Caco-2 (cell line): ENCODE data around the gene ARHGAP19. TPM values are rescaled to one million over a fixed set of nuclear protein-coding genes. Genes with fewer than 3 reads are reported as not detected.

Experiments used
- BruUV-seq: library from RNA; stranded (reverse); fragments of 400-500 nt; replicated peaks from 2 replicates; lab custom pipeline; 2021; lab: Mats Ljungman, UMichigan
- CTCF ChIA-PET: fragments of 300-600 bp; sonication (Branson Sonifier 250); formaldehyde crosslinking; loops from one replicate; lab custom pipeline; 2022; ENCODE audit warnings: antibody characterized with exemption; lab: Charles Lee
- POLR2A ChIA-PET: fragments of 300-600 bp; sonication (Branson Sonifier 250); formaldehyde crosslinking; loops from one replicate; lab custom pipeline; 2022; ENCODE audit warnings: antibody characterized with exemption; lab: Charles Lee
- DNase-seq, 2 experiments: peaks; one replicate each; pipeline versions ENCODE4 v3.0.0 to v3.0.0-alpha.2; 2020 to 2022
- H3K27me3 ChIP-seq: replicated peaks from 2 replicates; pipeline ENCODE4 v1.6.0; 2011; ENCODE audit warnings: low read length; ENCODE audit not compliant: control insufficient read depth, insufficient read depth
- H3K36me3 ChIP-seq: 2 replicates; pipeline ENCODE4 v1.5.1; 2011; ENCODE audit warnings: low read length; ENCODE audit not compliant: control insufficient read depth, insufficient read depth
- H3K4me1 ChIP-seq: fragments of 250-450 bp; sonication (Bioruptor Pico); 2 replicates; pipeline ENCODE4 v1.5.1; 2020; ENCODE audit warnings: mild to moderate bottlenecking
- H3K4me3 ChIP-seq: 2 replicates; pipeline ENCODE4 v1.5.1; 2011; ENCODE audit warnings: low read depth, mild to moderate bottlenecking, control low read depth, low read length
- H3K9me3 ChIP-seq: fragments of 250-450 bp; sonication (Bioruptor Pico); 2 replicates; pipeline ENCODE4 v1.5.1; 2020; ENCODE audit warnings: mild to moderate bottlenecking, moderate library complexity
- H3K27ac Mint-ChIP-seq: one replicate; pipeline ENCODE4 v1.8.0; 2022; ENCODE audit warnings: mixed read lengths; ENCODE audit not compliant: unreplicated experiment
- H3K27me3 Mint-ChIP-seq: one replicate; pipeline ENCODE4 v1.8.0; 2022; ENCODE audit warnings: mixed read lengths; ENCODE audit not compliant: insufficient read depth, unreplicated experiment
- H3K36me3 Mint-ChIP-seq: one replicate; pipeline ENCODE4 v1.8.0; 2022; ENCODE audit warnings: mild to moderate bottlenecking, mixed read lengths; ENCODE audit not compliant: insufficient read depth, unreplicated experiment
- H3K4me1 Mint-ChIP-seq: one replicate; pipeline ENCODE4 v1.8.0; 2022; ENCODE audit warnings: low read depth, mixed read lengths; ENCODE audit not compliant: unreplicated experiment
- H3K4me3 Mint-ChIP-seq: one replicate; pipeline ENCODE4 v1.8.0; 2022; ENCODE audit warnings: mild to moderate bottlenecking, moderate library complexity, mixed read lengths; ENCODE audit not compliant: unreplicated experiment
- H3K9me3 Mint-ChIP-seq: one replicate; pipeline ENCODE4 v1.8.0; 2022; ENCODE audit warnings: mixed read lengths; ENCODE audit not compliant: unreplicated experiment
- CTCF ChIP-seq, 2 experiments: fragments of 200-600 bp in 1 of 2; IDR thresholded peaks; 1 replicate in 1 of 2; 2 replicates in 1 of 2; pipeline versions ENCODE4 v1.5.1 to v1.8.0; 2011 to 2022; ENCODE audit warnings: antibody characterized with exemption in 1 of 2, control low read depth in 1 of 2, inconsistent platforms in 1 of 2, low read depth in 1 of 2, low read length in 1 of 2, mild to moderate bottlenecking in 1 of 2, moderate library complexity in 1 of 2; ENCODE audit not compliant: insufficient read depth in 1 of 2, severe bottlenecking in 1 of 2, unreplicated experiment in 1 of 2
- intact Hi-C: fragments of 100-400 bp; cut with micrococcal nuclease; formaldehyde crosslinking; loops from one replicate; pipeline ENCODE4 v1.10.0; 2022; ENCODE audit not compliant: unreplicated experiment
- total RNA-seq: library from RNA; stranded (reverse); gene quantifications from 2 replicates; pipeline ENCODE4 v1.2.3, GENCODE V29; 2022

Gene ARHGAP19
- total RNA-seq, 1 experiment from 2014 or later = 13.9 TPM

GRCh38 chr10:97263971-97264370, 28.5 kb downstream of the ARHGAP19 start:
- CTCF ChIA-PET = no interaction called here
- no peak overlapping the region for H3K4me3 ChIP-seq
- Mint-ChIP-seq H3K4me3 (no peak overlapping the region), H3K36me3 (no peaks in the 10 kb centered on the region), H3K9me3 (no peaks in the 10 kb centered on the region), H3K4me1 (peaks cover 6% of the 10 kb centered on the region), H3K27ac (no peak overlapping the region), H3K27me3 (no peaks in the 10 kb centered on the region)
- DNase-seq = no peak
- H3K36me3 ChIP-seq = no peaks in the 10 kb centered on the region
- TF ChIP-seq CTCF (IDR thresholded peaks at IDR 0.05; ENCODE audit: insufficient read depth in 1 of 2, low read depth in 1 of 2, low read length in 1 of 2, severe bottlenecking in 1 of 2, unreplicated experiment in 1 of 2) = no peak
- H3K27me3 ChIP-seq = no peaks in the 10 kb centered on the region
- POLR2A ChIA-PET = no interaction called here
- BruUV-seq = no TSS peak
- peaks cover 6% of the 10 kb centered on the region for H3K4me1 ChIP-seq
- intact Hi-C loops = no loop called here
- no peaks in the 10 kb centered on the region for H3K9me3 ChIP-seq

GRCh38 chr10:97261656-97262055, 30.8 kb downstream of the ARHGAP19 start:
- POLR2A ChIA-PET = no interaction called here
- H3K9me3 ChIP-seq = no peaks in the 10 kb centered on the region
- intact Hi-C loops = no loop called here
- no TSS peak for BruUV-seq
- Mint-ChIP-seq H3K9me3 (no peaks in the 10 kb centered on the region), H3K36me3 (no peaks in the 10 kb centered on the region), H3K4me1 (peaks cover 6% of the 10 kb centered on the region), H3K4me3 (no peak overlapping the region), H3K27ac (no peak overlapping the region), H3K27me3 (no peaks in the 10 kb centered on the region)
- no peak for TF ChIP-seq CTCF (IDR thresholded peaks at IDR 0.05; ENCODE audit: insufficient read depth in 1 of 2, low read depth in 1 of 2, low read length in 1 of 2, severe bottlenecking in 1 of 2, unreplicated experiment in 1 of 2)
- DNase-seq = no peak
- CTCF ChIA-PET = no interaction called here
- no peaks in the 10 kb centered on the region; the same call in 1 of the 2 replicates for H3K36me3 ChIP-seq
- H3K4me1 ChIP-seq = peaks cover 9% of the 10 kb centered on the region
- H3K27me3 ChIP-seq = no peaks in the 10 kb centered on the region
- no peak overlapping the region for H3K4me3 ChIP-seq

GRCh38 chr10:97261183-97261582, 31.3 kb downstream of the ARHGAP19 start:
- no peaks in the 10 kb centered on the region for H3K27me3 ChIP-seq
- no peaks in the 10 kb centered on the region for H3K9me3 ChIP-seq
- H3K27me3 Mint-ChIP-seq = no peaks in the 10 kb centered on the region
- H3K27ac Mint-ChIP-seq = no peak overlapping the region
- BruUV-seq = no TSS peak
- no peaks in the 10 kb centered on the region for H3K9me3 Mint-ChIP-seq
- H3K36me3 Mint-ChIP-seq = no peaks in the 10 kb centered on the region
- ChIA-PET CTCF (interaction anchor here (0.6 kb wide), 1 partner anchor 1354 kb away, joined by 4 read pairs; the partner anchor contains the start of gene CC2D2B), POLR2A (no interaction called here)
- intact Hi-C loops = no loop called here
- no peaks in the 10 kb centered on the region; the same call in 1 of the 2 replicates for H3K36me3 ChIP-seq
- H3K4me3 Mint-ChIP-seq = no peak overlapping the region
- peaks cover 9% of the 10 kb centered on the region for H3K4me1 ChIP-seq
- DNase-seq = no peak
- no peak overlapping the region for H3K4me3 ChIP-seq
- no peak for TF ChIP-seq CTCF (IDR thresholded peaks at IDR 0.05; ENCODE audit: insufficient read depth in 1 of 2, low read depth in 1 of 2, low read length in 1 of 2, severe bottlenecking in 1 of 2, unreplicated experiment in 1 of 2)
- peaks cover 6% of the 10 kb centered on the region for H3K4me1 Mint-ChIP-seq
